Measurements from ENCODE around the gene MPHOSPH10. TPM values are rescaled to one million over a fixed set of nuclear protein-coding genes. Genes with fewer than 3 reads are reported as not detected.
A peak's percentile ranks its signal among the peaks of the same experiment; 100 is the strongest.

The MPHOSPH10 gene
- total and polyA plus RNA-seq, 4 experiments from 2014 or later, result 13.4 to 54.2 (median 41.3) TPM

GRCh38 chr2:71133603-71134002, 3.2 kb downstream of the MPHOSPH10 start:
- Histone ChIP-seq H3K9me3 (ENCODE audit: control insufficient read depth in 1 of 2, low read length in 2 of 2) (no peaks in the 10 kb centered on the region), H3K36me3 (ENCODE audit: insufficient read depth, low read length) (peaks cover 41% of the 10 kb centered on the region), H3K27ac (ENCODE audit: low read depth, low read length) (no peak overlapping the region), H3K4me3 (ENCODE audit: low read length in 2 of 2) (no peak overlapping the region), H3K4me1 (ENCODE audit: insufficient read depth, low read length) (peaks cover 33% of the 10 kb centered on the region), H3K27me3 (ENCODE audit: insufficient read depth, low read length) (no peaks in the 10 kb centered on the region)
- Mint-ChIP-seq H3K9me3 (no peaks in the 10 kb centered on the region), H3K36me3 (peaks cover 25 to 36% of the 10 kb centered on the region in 2 donors), H3K4me3 (no peak overlapping the region), H3K27me3 (no peaks in the 10 kb centered on the region), H3K4me1 (peaks cover 0 to 9% (median 7%) of the 10 kb centered on the region in 4 donors), H3K27ac (no peak overlapping the region)
- DNase-seq, result no peak
- POLR2A ChIA-PET (ENCODE audit: partially characterized antibody), result interaction anchor here (1.6 to 6.0 kb wide), 2 partner anchors 64 to 1696 kb away, joined by 4 to 154 read pairs; partner anchors contain the start of genes NAGK and NFU1
- CTCF ChIA-PET (ENCODE audit: partially characterized antibody), result no interaction called here
- intact Hi-C loops (cut with micrococcal nuclease), result no loop called here

- H3K27me3 ChIP-seq (ENCODE audit: insufficient read depth, low read length), result no peaks in the 10 kb centered on the region
- H3K27me3 Mint-ChIP-seq, result no peaks in the 10 kb centered on the region
- intact Hi-C loops (cut with micrococcal nuclease), result no loop called here
- H3K4me1 Mint-ChIP-seq, result peaks cover 0 to 1% (median under 1%) of the 10 kb centered on the region in 4 donors
- no peak overlapping the region for H3K4me3 ChIP-seq (ENCODE audit: low read length in 2 of 2)
- no peaks in the 10 kb centered on the region for H3K9me3 ChIP-seq (ENCODE audit: control insufficient read depth in 1 of 2, low read length in 2 of 2)
- no peak overlapping the region for H3K27ac ChIP-seq (ENCODE audit: low read depth, low read length)
- no peaks in the 10 kb centered on the region for H3K9me3 Mint-ChIP-seq
- peak overlapping the region in 1 of 7 donors; percentile 29 for H3K27ac Mint-ChIP-seq
- H3K36me3 ChIP-seq (ENCODE audit: insufficient read depth, low read length), result peaks cover 64% of the 10 kb centered on the region
- ChIA-PET CTCF (ENCODE audit: partially characterized antibody) (interaction anchor here (0.7 kb wide), 1 partner anchor 196 kb away, joined by 4 read pairs; the partner anchor contains the start of gene ZNF638), POLR2A (ENCODE audit: partially characterized antibody) (interaction anchor here (2.5 kb wide), 1 partner anchor 68 kb away, joined by 6 read pairs; the partner anchor contains the start of gene NAGK)
- no peak overlapping the region for H3K4me3 Mint-ChIP-seq
- no peak for DNase-seq
- H3K36me3 Mint-ChIP-seq, result peaks cover 42 to 49% of the 10 kb centered on the region in 2 donors
- peaks cover 19% of the 10 kb centered on the region for H3K4me1 ChIP-seq (ENCODE audit: insufficient read depth, low read length)
These were observed 5.7 kb downstream of the MPHOSPH10 start for GRCh38 chr2:71136174-71136573.

- no peaks in the 10 kb centered on the region for H3K9me3 ChIP-seq (ENCODE audit: control insufficient read depth in 1 of 2, low read length in 2 of 2)
- H3K4me3 ChIP-seq (ENCODE audit: low read length in 2 of 2), result no peak overlapping the region
- Mint-ChIP-seq H3K9me3 (no peaks in the 10 kb centered on the region), H3K4me1 (peaks cover 0 to 5% (median 4%) of the 10 kb centered on the region in 4 donors), H3K27me3 (no peaks in the 10 kb centered on the region), H3K36me3 (peaks cover 64 to 88% of the 10 kb centered on the region in 2 donors), H3K27ac (no peak overlapping the region), H3K4me3 (no peak overlapping the region)
- no peak overlapping the region for H3K27ac ChIP-seq (ENCODE audit: low read depth, low read length)
- ChIA-PET POLR2A (ENCODE audit: partially characterized antibody) (interaction anchor here (1.2 to 2.0 kb wide), 2 partner anchors 13 to 76 kb away, joined by 3 to 11 read pairs; partner anchors contain the start of genes MCEE and MPHOSPH10), CTCF (ENCODE audit: partially characterized antibody) (interaction anchor here (0.9 kb wide), 1 partner anchor 13 kb away, joined by 3 read pairs; no protein-coding TSS in a partner anchor)
- intact Hi-C loops (cut with micrococcal nuclease), result no loop called here
- H3K27me3 ChIP-seq (ENCODE audit: insufficient read depth, low read length), result no peaks in the 10 kb centered on the region
- H3K36me3 ChIP-seq (ENCODE audit: insufficient read depth, low read length), result peaks cover 81% of the 10 kb centered on the region
- no peak for DNase-seq
- no peaks in the 10 kb centered on the region for H3K4me1 ChIP-seq (ENCODE audit: insufficient read depth, low read length)
These were observed 13.3 kb downstream of the MPHOSPH10 start for GRCh38 chr2:71143782-71144181.

GRCh38 chr2:71148506-71149063, 18.2 kb downstream of the MPHOSPH10 start:
- Mint-ChIP-seq H3K27me3 (no peaks in the 10 kb centered on the region), H3K4me1 (peaks cover 2 to 4% (median 3%) of the 10 kb centered on the region in 4 donors), H3K9me3 (no peaks in the 10 kb centered on the region), H3K36me3 (peaks cover 53 to 68% of the 10 kb centered on the region in 2 donors), H3K4me3 (no peak overlapping the region), H3K27ac (peak overlapping the region in 4 of 7 donors; percentile 12 to 49 (median 40))
- no peaks in the 10 kb centered on the region for H3K27me3 ChIP-seq (ENCODE audit: insufficient read depth, low read length)
- no peak overlapping the region for H3K27ac ChIP-seq (ENCODE audit: low read depth, low read length)
- no peak overlapping the region for H3K4me3 ChIP-seq (ENCODE audit: low read length in 2 of 2)
- intact Hi-C loops (cut with micrococcal nuclease), result no loop called here
- H3K36me3 ChIP-seq (ENCODE audit: insufficient read depth, low read length), result peaks cover 49% of the 10 kb centered on the region
- POLR2A ChIA-PET (ENCODE audit: partially characterized antibody), result no interaction called here
- CTCF ChIA-PET (ENCODE audit: partially characterized antibody), result interaction anchor here (1.0 kb wide), 1 partner anchor 362 kb away, joined by 3 read pairs; no protein-coding TSS in a partner anchor
- H3K4me1 ChIP-seq (ENCODE audit: insufficient read depth, low read length), result no peaks in the 10 kb centered on the region
- DNase-seq, result no peak
- H3K9me3 ChIP-seq (ENCODE audit: control insufficient read depth in 1 of 2, low read length in 2 of 2), result no peaks in the 10 kb centered on the region

- H3K4me1 Mint-ChIP-seq, result peaks cover 0 to 5% (median 3%) of the 10 kb centered on the region in 4 donors
- Histone ChIP-seq H3K27me3 (ENCODE audit: insufficient read depth, low read length) (no peaks in the 10 kb centered on the region), H3K4me1 (ENCODE audit: insufficient read depth, low read length) (no peaks in the 10 kb centered on the region), H3K4me3 (ENCODE audit: low read length in 2 of 2) (no peak overlapping the region), H3K27ac (ENCODE audit: low read depth, low read length) (no peak overlapping the region), H3K9me3 (ENCODE audit: control insufficient read depth in 1 of 2, low read length in 2 of 2) (no peaks in the 10 kb centered on the region), H3K36me3 (ENCODE audit: insufficient read depth, low read length) (peaks cover 32% of the 10 kb centered on the region)
- CTCF ChIA-PET (ENCODE audit: partially characterized antibody), result interaction anchor here (1.4 kb wide), 1 partner anchor 50 kb away, joined by 3 read pairs; no protein-coding TSS in a partner anchor
- H3K27ac Mint-ChIP-seq, result peak overlapping the region in 3 of 7 donors; percentile 44 to 62 (median 58)
- POLR2A ChIA-PET (ENCODE audit: partially characterized antibody), result interaction anchor here (0.6 to 1.0 kb wide), 2 partner anchors 15 to 76 kb away, joined by 4 read pairs; partner anchors contain the start of gene PAIP2B
- H3K36me3 Mint-ChIP-seq, result peaks cover 42 to 51% of the 10 kb centered on the region in 2 donors
- no peaks in the 10 kb centered on the region for H3K9me3 Mint-ChIP-seq
- intact Hi-C loops (cut with micrococcal nuclease), result no loop called here
- DNase-seq, result no peak
- no peak overlapping the region for H3K4me3 Mint-ChIP-seq
- H3K27me3 Mint-ChIP-seq, result peaks cover 0 to under 1% of the 10 kb centered on the region in 2 donors
These were observed 19.8 kb downstream of the MPHOSPH10 start for GRCh38 chr2:71150082-71150816.

GRCh38 chr2:71151620-71152019, 21.2 kb downstream of the MPHOSPH10 start:
- no peak overlapping the region for H3K27ac ChIP-seq (ENCODE audit: low read depth, low read length)
- ChIA-PET CTCF (ENCODE audit: partially characterized antibody) (interaction anchor here (1.0 kb wide), 1 partner anchor 131 kb away, joined by 3 read pairs; no protein-coding TSS in a partner anchor), POLR2A (ENCODE audit: partially characterized antibody) (interaction anchor here (1.1 kb wide), 1 partner anchor 22 kb away, joined by 3 read pairs; the partner anchor contains the start of genes MCEE and MPHOSPH10)
- peaks cover 0 to 3% (median under 1%) of the 10 kb centered on the region in 4 donors for H3K4me1 Mint-ChIP-seq
- intact Hi-C loops (cut with micrococcal nuclease), result no loop called here
- peak overlapping the region in 2 of 7 donors; percentile 16 to 74 for H3K27ac Mint-ChIP-seq
- H3K27me3 ChIP-seq (ENCODE audit: insufficient read depth, low read length), result no peaks in the 10 kb centered on the region
- no peak overlapping the region for H3K4me3 ChIP-seq (ENCODE audit: low read length in 2 of 2)
- no peak for DNase-seq
- no peaks in the 10 kb centered on the region for H3K9me3 Mint-ChIP-seq
- no peak overlapping the region for H3K4me3 Mint-ChIP-seq
- H3K4me1 ChIP-seq (ENCODE audit: insufficient read depth, low read length), result no peaks in the 10 kb centered on the region
- no peaks in the 10 kb centered on the region for H3K9me3 ChIP-seq (ENCODE audit: control insufficient read depth in 1 of 2, low read length in 2 of 2)
- peaks cover 31 to 40% of the 10 kb centered on the region in 2 donors for H3K36me3 Mint-ChIP-seq
- H3K27me3 Mint-ChIP-seq, result peaks cover 2 to 5% of the 10 kb centered on the region in 2 donors
- H3K36me3 ChIP-seq (ENCODE audit: insufficient read depth, low read length), result peaks cover 20% of the 10 kb centered on the region
